IPS-NIHi7 (cell line): ENCODE results near the gene KRTAP10-4.
"Not testable (repeated sequence)": the region's sequence is repeated elsewhere in the genome, so short reads cannot be mapped to it uniquely, and the experiment has no call there.

ENCODE experiments used
- DNase-seq: peaks from one replicate; pipeline ENCODE4 v3.0.0; 2012; ENCODE audit warnings: mixed read lengths; ENCODE audit errors: extremely low spot score

Gene KRTAP10-4

DNA sequence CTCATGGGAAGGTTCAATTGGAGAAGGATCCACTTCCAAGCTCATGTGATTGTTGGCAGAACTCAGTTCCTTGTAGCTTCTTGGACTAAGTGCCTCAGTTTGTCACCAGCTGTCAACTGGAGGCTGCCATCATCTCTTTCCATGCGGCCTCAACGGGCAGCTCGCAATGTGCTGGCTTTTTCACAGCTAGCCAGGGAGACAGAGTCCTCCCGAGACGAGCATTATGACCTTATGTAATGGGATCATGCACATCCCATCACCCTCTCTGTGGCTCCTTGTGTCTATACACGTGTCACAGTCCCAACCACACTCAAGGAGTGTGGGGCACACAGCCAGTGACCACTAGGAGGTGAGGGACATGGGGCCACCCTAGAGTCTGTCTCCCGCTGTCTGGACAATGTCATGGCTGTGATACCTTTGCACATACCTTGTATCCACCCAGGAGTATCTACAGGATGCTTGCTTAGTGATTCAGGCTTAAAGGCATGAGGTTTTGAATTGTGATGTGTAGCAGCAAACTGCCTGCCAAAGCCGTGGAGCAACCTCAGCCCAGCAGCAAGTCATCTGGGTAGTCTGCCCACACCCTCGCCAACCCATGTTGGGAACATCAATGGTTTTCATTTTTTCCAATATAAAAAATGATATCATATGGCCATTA is 22.7 kb downstream of the KRTAP10-4 start:
- no peak for DNase-seq

DNA sequence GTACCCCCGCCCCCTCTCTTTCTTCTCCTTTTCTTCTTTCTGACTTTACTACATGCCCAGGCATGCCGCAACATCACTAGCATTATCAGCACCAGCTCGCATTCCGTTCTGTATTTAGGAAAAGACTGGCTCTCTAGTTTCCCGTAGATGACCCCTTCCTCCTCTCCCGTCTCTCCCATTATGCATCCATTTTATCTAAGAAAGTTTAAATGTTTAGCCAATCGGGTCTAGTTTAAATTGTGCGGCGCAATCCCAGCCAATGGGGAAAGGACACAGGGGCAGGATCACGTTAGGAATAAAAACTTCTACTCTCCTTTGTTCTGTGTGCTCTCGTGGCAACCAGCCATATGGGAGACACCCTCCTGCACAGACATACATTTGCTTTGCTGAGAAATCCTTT is 24.5 kb downstream of the KRTAP10-4 start:
- no peak for DNase-seq

DNA sequence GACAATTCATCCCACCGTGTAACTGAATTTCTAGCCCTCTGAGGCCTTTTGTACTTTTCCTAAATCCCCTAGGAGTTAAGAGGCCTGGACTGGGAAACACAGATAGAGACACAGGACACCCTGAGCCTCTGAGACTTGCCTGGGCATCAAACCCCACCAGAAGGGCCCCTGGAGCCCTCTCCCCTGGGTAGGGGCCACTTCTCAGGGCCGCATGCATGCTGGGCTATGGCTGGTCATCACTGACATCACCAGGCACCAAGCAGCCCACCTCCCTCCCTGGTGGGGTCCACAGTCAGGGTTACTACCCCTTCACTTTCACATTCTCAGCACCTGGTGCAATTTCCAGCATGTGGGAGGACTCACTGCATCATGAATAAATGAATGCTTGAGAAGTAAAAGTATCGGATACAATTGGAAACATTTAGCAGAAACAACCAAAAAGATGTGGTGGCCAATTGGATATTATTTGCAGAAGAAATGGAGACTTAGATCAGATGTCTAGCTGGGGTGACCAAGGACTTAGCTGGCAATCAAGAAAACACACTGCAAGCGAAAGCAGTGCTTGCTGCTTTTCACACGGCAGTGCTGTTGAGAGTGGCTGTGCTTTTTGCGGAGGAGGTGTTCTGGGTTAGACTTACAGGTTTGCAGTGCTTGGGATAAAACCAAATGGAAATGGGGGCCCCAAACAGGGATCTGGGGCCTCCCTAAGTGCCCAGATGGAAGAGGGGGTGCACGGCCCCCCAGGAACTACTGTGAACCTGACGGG is 25.9 kb downstream of the KRTAP10-4 start:
- no peak for DNase-seq

DNA sequence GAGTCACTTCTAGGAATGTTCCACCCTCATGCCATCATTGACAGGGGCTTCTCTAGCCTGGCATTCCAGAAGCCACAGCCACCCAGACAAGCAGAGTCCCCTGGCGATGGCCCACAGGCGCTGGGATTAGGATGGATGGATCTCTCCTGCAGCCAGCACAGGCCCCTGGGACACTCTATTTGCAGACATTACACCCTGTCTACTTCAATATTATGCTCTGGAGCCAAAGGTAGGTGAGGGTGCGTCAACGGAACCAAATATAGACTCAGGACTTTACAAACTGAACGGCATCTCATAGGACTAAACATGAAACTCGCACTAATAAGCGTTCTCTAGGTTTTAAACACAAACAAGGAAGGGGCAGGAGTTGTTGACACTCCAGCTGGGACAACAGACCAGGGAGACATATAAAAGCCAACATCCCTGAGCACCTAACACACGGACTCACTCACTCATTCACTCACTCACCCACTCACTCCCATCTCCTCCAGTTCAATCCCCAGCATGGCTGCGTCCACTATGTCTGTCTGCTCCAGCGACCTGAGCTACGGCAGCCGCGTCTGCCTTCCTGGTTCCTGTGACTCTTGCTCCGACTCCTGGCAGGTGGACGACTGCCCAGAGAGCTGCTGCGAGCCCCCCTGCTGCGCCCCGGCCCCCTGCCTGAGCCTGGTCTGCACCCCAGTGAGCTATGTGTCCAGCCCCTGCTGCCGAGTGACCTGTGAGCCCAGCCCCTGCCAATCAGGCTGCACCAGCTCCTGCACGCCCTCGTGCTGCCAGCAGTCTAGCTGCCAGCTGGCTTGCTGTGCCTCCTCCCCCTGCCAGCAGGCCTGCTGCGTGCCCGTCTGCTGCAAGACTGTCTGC is 26.8 kb downstream of the KRTAP10-4 start, which contains the start of gene KRTAP10-7:
Gene KRTAP10-7, plus strand, starts transcription at position 480 of the 861 bp plus-strand sequence. Its CDS starts 25 bp downstream, at position 505.
- not testable (repeated sequence) for DNase-seq

DNA sequence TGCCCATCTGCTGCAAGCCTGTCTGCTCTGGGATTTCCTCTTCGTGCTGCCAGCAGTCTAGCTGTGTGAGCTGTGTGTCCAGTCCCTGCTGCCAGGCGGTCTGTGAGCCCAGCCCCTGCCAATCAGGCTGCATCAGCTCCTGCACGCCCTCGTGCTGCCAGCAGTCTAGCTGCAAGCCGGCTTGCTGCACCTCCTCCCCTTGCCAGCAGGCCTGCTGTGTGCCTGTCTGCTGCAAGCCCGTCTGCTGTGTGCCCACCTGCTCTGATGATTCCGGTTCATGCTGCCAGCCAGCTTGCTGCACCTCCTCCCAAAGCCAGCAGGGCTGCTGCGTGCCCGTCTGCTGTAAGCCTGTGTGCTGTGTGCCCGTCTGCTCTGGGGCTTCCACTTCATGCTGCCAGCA is 27.6 kb downstream of the KRTAP10-4 start:
- DNase-seq, result not testable (repeated sequence)

DNA sequence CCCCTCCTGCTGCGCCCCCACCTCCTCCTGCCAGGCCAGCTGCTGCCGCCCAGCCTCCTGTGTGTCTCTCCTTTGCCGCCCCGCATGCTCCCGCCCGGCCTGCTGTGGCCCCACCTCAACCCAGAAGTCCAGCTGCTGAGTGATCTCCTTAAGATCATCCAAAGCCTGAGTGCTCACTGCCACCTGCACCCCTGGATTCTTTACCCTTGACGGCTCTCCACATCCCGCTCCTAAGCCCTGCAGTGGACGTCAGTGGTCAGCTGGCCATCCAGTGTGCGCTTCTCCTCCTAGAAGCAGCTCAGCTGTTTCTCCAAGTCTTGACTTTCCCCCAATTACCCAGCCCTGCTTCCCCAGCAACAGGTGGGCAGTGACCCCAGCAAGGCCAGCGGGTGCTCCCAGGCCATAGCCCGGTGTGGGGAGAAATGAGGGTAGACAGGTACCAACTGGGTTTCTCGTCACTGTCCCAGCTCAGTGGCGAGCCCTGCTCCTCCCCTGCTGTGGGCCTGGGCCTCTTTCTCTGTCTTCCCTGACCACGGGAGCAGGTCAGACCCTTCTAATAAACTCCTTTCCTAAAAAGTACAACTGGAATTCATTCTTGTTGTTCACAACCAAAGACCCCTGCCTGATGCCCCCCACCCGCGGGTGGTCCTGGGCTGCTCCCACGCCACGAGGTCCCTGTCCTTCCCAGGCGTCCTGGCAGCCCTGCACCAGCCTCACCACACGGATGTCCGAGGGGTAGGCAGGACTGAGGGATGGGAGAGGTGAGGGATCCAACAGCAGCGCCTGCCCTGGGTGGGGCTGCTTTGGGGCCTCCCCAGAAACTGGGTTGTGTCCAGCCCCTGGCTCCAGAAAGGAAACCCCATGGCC is 28.3 kb downstream of the KRTAP10-4 start:
- DNase-seq, result no peak

DNA sequence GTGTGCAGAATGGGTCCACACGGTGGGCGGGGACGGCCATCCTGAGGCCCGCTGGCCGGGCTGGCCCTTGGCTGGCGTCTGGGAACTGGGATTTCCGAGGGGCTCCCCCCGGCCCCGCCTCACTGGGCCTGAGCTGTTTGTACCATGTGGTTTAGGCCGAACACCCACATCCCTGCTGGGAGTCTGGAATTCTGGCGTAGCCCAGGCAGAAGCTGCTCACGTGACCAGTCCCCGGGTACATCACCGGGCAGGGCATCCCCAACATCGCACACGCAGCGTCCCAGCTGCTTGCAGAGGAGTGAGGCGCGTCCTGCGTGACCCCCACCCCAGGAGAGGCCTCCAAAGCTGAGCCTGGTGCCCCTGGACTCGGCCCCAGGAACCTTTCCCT is 28.9 kb downstream of the KRTAP10-4 start:
- DNase-seq, result no peak

DNA sequence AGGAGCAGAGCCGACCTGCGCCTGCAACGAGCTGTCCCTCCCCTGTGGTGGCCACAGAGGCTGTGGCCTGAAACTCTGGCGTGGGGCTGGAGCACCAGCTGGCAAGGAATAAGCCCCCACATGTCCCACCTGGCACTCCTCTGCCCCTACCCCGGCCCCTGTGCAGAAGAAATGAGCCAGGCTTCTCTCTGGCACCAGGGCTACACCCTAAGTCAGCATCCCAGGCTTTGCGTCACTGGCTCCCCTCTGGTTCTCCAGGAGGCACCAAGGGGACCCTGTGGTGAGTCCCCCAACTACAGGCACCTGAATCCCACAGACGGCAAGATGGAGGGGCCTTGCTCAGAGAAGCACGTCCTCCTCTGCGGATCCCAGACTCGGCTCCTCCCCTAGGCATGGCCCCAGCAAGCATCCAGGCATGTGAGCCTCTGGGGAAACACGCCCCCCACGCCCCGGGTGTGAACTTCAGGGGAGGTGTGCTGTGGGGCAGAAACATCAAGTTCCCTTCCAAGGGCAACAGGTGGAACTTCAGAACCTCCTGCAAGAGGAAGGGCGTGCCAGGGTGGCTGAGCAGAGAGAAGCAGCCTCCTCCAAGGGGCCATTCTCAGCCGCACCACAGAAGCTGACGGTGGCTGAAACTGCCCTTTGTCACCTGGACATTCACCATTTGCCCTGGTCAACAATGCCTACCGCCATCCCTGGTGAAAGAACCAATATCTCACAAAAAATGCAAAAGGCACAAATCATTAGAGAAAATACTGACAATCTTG is 29.8 kb downstream of the KRTAP10-4 start:
- no peak for DNase-seq

DNA sequence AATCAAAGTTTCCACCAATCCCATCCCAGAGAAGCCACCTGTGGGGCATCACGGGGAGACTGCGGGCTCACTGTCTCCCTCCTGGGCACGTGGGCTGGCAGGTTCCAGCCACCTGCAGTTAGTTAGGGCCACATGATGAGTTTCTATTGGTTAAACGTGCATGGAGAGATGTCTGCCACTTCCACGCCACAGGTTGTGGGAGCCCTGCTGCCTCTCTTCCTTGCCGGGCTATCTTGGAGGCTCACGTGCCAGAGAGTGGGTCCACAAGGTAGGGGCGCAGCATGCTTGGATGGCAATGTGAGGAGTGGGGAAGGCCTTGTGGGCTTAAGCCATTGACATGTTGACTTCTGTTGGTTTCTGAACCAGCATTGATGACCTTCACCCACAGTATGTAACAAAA is 30.4 kb downstream of the KRTAP10-4 start:
- no peak for DNase-seq

DNA sequence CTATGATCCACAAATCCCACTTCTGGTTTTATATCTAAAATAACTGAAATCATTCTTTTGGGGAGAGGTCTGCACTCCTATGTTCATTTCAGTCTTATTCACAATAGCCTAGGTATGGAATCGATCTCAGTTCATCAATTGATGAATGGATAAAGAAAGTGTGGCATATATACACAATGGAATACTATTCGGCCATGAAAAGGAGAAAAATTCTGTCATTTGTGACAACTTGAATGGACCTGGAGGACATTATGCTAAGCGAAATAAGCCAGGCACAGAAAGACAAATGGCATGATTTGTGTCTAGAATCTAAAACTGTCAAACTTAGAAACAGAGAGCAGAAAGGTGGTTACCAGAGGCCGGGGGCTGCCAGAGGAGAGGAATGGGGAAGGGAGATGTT is 33.0 kb downstream of the KRTAP10-4 start:
- DNase-seq, result no peak

DNA sequence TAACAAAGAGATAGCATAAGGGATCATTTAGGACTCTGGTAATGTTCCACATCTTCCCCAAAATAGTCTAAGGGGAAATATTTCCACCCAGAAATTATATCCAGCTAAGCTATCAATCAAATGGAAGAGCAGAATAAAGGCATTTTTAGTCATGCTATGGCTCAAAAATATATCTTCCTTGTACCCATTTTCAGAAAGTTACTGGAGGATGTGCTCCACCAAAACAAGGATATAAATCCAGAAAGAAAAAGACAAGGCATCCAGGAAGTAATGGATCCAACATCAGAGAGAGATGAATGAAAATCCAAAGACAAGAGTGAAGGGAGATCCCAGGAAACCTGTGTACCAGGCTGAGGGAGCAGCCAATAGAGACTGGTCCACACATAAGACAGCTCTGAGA is 35.7 kb downstream of the KRTAP10-4 start:
- no peak for DNase-seq

DNA sequence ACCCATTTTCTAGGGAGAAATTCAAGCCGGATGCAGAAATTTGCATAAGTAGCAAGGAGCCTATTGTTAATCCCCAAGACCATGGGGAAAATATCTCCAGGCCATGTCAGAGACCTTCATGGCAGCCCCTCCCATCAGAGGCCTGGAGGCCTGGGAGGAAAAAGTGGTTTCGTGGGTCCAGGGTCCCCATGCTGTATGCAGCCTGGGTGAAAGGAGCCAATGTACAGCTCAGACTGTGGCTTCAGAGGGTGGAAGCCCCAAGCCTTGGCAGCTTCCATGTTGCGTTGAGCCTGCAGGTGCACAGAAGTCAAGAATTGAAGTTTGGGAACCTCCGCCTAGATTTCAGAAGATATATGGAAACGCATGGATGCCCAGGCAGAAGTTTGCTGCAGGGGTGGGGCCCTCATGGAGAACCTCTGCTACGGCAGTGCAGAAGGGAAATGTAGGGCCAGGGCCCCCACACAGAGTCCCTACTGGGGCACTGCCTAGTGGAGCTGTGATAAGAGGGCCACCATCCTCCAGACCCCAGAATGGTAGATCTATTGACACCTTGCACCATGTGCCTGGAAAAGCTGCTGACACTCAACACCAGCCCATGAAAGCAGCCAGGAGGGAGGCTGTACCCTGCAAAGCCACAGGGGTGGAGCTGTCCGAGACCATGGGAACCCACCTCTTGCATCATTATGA is 36.8 kb downstream of the KRTAP10-4 start:
- DNase-seq, result not testable (repeated sequence)

DNA sequence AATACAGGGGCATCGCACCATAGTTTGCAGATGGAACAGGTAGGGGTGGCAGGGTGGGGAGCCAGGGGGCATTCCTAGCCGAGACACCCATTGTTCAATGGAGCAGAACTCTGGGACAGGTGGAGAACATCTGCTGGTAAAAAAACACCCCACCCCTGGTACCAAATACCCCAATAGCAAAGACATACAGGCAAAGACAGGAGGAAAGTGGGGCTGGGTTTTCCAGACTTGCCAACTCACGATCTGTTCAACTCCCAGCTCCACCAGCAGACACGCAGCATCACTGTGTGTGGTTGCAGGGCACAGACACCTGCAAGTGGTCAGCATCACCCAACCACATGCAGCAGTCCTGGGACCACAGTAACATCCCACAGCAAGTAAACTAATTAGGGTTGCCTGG is 38.0 kb downstream of the KRTAP10-4 start:
- no peak for DNase-seq

DNA sequence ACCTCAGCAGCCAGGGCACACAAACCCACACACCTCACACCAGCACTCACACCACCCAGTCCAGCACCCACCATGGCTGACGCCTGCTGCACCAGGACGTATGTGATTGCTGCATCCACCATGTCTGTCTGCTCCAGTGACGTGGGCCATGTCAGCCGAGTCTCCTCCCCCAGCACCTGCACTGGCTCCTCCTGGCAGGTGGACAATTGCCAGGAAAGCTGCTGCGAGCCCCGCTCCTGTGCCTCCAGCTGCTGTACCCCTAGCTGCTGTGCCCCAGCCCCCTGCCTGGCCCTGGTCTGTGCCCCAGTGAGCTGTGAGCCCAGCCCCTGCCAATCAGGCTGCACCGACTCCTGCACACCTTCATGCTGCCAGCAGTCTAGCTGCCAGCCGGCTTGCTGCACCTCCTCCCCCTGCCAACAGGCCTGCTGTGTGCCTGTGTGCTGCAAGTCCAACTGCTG is 38.5 kb downstream of the KRTAP10-4 start, which contains the start of gene KRTAP10-8:
Gene KRTAP10-8, plus strand, starts transcription at position 51 of the 458 bp plus-strand sequence. Its CDS starts 22 bp downstream, at position 73.
- no peak for DNase-seq

DNA sequence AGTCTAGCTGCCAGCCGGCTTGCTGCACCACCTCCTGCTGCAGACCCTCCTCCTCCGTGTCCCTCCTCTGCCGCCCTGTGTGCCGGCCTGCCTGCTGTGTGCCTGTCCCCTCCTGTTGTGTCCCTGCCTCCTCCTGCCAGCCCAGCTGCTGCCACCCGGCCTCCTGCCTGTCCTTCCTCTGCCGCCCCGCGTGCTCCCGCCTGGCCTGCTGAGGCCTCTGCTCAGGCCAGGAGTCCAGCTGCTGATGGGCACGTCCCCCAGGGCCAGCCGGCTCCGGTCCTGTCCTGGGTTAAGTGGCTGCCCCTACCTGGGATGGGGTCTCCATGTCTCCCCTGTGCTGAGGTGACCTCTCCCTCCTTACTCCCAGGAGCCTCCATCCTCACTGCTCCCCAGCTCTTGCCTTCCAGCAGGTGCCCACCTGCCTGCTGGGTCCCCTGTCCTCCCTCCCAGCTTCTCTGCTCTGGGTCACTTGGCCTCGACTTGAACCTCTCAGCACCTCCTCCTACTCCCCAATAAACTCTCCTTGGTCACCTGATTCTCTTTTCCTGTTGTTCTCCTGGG is 39.2 kb downstream of the KRTAP10-4 start:
- DNase-seq, result no peak

DNA sequence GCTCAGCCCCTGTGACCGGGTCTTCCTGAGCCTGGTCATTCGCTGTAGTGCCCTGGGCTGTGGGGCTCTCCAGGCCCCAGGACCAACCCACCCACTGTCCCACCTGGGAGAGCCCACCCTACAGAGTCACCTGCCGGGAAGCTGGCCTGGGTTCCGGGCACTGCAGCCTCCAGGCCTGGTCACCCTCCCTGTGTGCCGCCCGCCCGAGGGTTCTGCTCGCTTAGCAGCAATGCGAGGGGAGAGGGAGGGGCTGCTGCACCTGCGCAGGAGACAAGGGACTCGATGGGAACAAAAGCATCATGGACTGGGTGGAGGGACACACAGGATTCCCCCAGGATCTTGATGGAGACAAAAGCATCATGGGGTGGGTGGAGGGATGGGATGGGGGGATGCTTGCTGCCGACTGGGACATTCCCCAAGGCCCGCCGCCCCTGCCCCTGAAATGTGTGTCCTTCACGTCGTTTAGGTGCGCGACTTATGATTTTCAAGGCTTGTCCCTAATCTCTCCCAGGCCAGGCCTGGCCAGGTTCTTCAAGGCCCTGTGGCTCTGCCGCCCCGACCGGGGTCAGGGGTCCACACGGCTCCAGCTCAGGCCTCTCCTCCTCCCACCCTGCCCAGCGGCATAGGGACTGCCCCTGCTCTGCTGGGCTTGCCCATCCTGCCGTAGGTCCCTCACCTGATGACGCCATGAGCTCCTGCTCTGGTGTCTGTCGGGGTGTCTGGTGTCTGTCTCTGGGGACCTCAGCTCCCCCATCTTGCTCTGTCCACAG is 40.0 kb downstream of the KRTAP10-4 start:
- no peak for DNase-seq

DNA sequence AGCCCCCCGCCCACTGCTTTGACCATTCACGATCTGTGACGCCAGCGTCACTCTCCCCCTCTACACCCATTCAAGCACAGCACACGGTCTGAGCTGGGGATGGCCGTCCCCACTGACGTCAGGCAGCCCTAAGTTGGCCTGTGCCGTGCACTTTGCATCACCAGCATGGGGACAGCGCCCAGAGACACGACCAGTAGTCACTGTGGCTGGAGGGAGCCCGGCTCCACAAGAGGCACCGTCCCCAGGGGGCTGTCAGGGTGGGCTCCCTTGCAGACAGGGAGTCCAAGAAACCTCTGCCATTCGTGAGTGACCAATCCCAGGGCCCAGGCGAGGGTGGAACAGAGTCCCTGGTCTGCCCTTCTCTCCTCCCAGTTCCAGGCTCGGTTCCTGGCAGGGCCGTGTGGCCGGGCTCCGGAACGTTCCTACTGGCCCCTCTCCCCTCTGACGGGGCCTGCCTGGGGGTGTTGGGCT is 40.7 kb downstream of the KRTAP10-4 start:
- no peak for DNase-seq

DNA sequence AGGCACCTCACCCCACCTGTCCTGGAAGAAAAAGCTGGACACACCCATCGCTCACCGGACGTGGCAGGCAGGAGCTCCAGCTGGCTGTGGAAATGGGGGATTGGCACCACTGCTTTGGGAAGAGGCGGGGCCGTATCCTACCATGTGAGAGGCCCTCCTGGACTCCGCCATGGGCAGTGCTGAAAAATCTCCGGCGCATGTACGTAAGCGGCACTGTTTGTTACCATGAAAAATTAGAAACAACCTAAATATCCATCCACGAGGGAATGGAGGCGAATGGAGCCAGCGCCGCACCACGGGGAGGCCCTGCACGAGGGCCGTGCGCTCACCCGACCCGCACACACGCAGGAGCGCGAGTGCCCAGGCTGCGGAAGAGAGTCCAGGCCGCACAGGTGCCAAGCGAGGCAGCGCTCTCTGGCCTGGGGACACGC is 41.4 kb downstream of the KRTAP10-4 start:
- no peak for DNase-seq
